ENCODE data around the gene RAB11FIP4. TPM values are rescaled to one million over a fixed set of nuclear protein-coding genes. Genes with fewer than 3 reads are reported as not detected.

Gene RAB11FIP4
- total RNA-seq, 2 donors from 2014 or later = 22.5 to 30.8 TPM

DNA sequence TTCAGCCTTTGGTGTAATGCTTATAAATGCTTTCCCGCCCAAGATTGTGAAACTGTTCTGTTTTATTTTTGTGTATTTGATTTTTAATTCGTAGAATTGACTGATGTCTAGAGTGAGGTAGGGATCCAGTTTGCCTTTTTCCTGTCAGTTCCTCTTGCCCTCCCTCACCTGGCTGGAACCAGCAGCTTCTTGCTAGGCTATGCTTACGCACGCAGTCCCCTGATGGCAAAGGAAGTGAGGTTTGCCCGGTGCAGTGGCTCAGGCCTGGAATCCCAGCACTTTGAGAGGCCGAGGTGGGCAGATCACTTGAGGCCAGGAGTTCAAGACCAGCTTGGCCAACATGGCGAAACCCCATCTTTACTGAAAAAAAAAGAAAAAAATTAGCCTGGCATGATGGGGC is 51.9 kb downstream of the RAB11FIP4 start:
- no peaks in the 10 kb centered on the region for H3K36me3 ChIP-seq
- 80% methylated on average over 7 of the region's 7 CpGs for WGBS
- TF ChIP-seq POLR2AphosphoS5 (IDR thresholded peaks at IDR 0.05) (no peak), POLR2A (IDR thresholded peaks at IDR 0.05) (no peak)
- TF ChIP-seq, protein P1, sequence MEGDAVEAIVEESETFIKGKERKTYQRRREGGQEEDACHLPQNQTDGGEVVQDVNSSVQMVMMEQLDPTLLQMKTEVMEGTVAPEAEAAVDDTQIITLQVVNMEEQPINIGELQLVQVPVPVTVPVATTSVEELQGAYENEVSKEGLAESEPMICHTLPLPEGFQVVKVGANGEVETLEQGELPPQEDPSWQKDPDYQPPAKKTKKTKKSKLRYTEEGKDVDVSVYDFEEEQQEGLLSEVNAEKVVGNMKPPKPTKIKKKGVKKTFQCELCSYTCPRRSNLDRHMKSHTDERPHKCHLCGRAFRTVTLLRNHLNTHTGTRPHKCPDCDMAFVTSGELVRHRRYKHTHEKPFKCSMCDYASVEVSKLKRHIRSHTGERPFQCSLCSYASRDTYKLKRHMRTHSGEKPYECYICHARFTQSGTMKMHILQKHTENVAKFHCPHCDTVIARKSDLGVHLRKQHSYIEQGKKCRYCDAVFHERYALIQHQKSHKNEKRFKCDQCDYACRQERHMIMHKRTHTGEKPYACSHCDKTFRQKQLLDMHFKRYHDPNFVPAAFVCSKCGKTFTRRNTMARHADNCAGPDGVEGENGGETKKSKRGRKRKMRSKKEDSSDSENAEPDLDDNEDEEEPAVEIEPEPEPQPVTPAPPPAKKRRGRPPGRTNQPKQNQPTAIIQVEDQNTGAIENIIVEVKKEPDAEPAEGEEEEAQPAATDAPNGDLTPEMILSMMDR (IDR thresholded peaks at IDR 0.05) = no peak
- H3K4me3 ChIP-seq = no peak overlapping the region
- intact Hi-C loops (cut with DNase I) = no loop called here
- no peak for DNase-seq (ENCODE audit: low spot score)
- no peaks in the 10 kb centered on the region for H3K27me3 ChIP-seq (replicated peaks; ENCODE audit: insufficient read depth)
- H3K27ac ChIP-seq = no peak overlapping the region
- no peaks in the 10 kb centered on the region for H3K9me3 ChIP-seq
- H3K4me1 ChIP-seq (replicated peaks) = no peaks in the 10 kb centered on the region

DNA sequence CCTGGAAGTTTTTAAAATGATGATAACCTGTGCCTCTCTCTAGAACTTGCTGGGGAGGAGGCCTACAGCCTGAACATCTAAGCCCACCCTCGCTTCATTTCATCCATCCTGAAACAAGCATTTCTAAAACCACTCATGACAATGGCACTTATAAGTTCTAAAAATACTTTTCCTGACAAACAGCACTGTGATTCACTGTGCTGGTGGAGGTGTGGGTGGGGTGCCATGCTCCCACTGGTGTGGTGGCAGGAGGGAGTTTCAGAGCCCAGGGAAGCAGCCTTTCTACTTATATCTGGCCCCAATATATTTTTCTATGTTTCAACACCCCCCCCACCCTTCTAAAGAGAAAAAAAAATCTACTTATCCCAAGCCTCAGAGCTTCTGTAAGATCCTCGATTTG is 52.6 kb downstream of the RAB11FIP4 start:
- DNase-seq (ENCODE audit: low spot score) = no peak
- no peak overlapping the region for H3K27ac ChIP-seq
- H3K27me3 ChIP-seq (replicated peaks; ENCODE audit: insufficient read depth) = no peaks in the 10 kb centered on the region
- no peaks in the 10 kb centered on the region for H3K36me3 ChIP-seq
- WGBS = 93% methylated on average over 2 of the region's 2 CpGs
- no peaks in the 10 kb centered on the region for H3K9me3 ChIP-seq
- H3K4me1 ChIP-seq (replicated peaks) = no peaks in the 10 kb centered on the region
- no peak overlapping the region for H3K4me3 ChIP-seq
- intact Hi-C loops (cut with DNase I) = no loop called here
- TF ChIP-seq POLR2A (IDR thresholded peaks at IDR 0.05) (no peak), POLR2AphosphoS5 (IDR thresholded peaks at IDR 0.05) (no peak)
- TF ChIP-seq, protein P1 (IDR thresholded peaks at IDR 0.05) = no peak

DNA sequence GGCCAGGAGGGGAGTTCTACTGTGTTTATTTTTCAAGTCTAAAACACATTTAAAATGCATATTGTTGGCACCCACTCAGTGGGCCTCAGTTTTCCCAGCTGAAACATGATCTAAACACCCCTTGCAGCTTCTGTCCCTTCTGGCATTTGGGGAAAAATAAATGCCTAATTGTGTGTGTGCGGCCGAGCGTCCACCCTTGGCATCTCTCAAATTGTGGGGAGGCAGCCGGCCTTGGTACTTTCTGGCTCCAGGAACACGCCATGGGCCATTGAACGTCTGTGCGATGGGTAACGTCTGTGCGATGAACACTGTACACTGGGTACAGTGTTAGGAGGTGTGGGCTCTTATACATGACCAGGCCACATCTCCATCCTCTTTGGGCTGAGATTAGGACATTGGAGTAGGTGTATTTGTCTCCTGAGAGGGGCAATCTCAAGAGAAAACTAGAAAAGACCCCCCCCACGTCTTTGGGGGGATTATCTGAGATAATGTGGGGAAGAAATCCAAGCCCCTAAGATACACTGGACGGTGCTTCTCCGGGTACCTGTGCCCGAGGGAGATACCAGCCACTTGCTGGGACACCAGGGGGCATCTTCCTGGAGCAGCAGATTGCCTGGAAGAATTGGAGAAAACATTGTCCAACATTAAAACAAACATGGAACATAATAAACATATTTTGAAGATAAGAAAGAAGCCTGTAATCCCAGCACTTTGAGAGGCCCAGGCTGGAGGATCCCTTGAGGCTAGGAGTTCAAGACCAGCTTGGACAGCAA is 54.9 kb downstream of the RAB11FIP4 start:
- no peak for DNase-seq (ENCODE audit: low spot score)
- TF ChIP-seq POLR2A (IDR thresholded peaks at IDR 0.05) = no peak
- TF ChIP-seq, protein P1 (IDR thresholded peaks at IDR 0.05) = no peak
- TF ChIP-seq POLR2AphosphoS5 (IDR thresholded peaks at IDR 0.05) = no peak

DNA sequence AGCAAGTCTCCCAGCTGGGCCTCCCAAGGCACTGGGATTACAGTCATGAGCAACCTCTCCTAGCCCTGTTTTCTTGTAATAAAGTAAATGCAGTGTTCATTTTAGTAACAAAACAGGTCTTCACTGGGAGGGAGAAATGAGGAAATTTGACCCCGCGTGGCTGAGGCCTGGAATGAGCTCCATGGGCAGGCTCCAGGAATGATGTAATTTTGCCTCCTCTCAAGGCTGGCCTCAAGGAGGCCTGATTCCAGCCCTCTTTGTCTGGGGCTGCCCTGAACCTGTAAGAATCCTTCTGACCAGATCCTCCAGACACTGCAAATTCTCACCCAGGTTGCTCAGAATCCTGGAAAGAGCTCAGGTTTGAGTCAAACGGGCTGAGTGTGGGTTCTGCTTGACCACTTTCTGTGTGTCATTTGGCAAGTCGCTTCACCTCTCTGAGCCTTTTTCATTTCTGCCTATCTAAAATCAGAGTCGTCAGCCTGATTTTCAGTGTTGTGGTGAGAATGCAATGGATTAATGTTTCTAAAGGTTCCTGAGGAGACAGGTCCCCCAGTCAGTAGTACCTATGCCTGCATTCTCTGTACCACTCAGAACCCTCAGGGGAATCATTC is 57.1 kb downstream of the RAB11FIP4 start:
- Histone ChIP-seq H3K27me3 (replicated peaks; ENCODE audit: insufficient read depth) (no peaks in the 10 kb centered on the region), H3K4me1 (replicated peaks) (no peaks in the 10 kb centered on the region), H3K27ac (no peak overlapping the region), H3K9me3 (no peaks in the 10 kb centered on the region), H3K4me3 (no peak overlapping the region), H3K36me3 (no peaks in the 10 kb centered on the region)
- TF ChIP-seq POLR2AphosphoS5 (IDR thresholded peaks at IDR 0.05) (no peak), POLR2A (IDR thresholded peaks at IDR 0.05) (no peak)
- TF ChIP-seq, protein P1 (IDR thresholded peaks at IDR 0.05) = no peak
- 63% methylated on average over 5 of the region's 5 CpGs for WGBS
- DNase-seq (ENCODE audit: low spot score) = no peak
- intact Hi-C loops (cut with DNase I) = no loop called here

More for the DNA sequence above, 54.9 kb downstream of the RAB11FIP4 start:
- no peak overlapping the region for H3K27ac ChIP-seq
- H3K27me3 ChIP-seq (replicated peaks; ENCODE audit: insufficient read depth) = no peaks in the 10 kb centered on the region
- H3K4me1 ChIP-seq (replicated peaks) = no peaks in the 10 kb centered on the region
- no peaks in the 10 kb centered on the region for H3K9me3 ChIP-seq
- 77% methylated on average over 13 of the region's 13 CpGs for WGBS
- H3K36me3 ChIP-seq = no peaks in the 10 kb centered on the region
- H3K4me3 ChIP-seq = no peak overlapping the region
- intact Hi-C loops (cut with DNase I) = no loop called here

DNA sequence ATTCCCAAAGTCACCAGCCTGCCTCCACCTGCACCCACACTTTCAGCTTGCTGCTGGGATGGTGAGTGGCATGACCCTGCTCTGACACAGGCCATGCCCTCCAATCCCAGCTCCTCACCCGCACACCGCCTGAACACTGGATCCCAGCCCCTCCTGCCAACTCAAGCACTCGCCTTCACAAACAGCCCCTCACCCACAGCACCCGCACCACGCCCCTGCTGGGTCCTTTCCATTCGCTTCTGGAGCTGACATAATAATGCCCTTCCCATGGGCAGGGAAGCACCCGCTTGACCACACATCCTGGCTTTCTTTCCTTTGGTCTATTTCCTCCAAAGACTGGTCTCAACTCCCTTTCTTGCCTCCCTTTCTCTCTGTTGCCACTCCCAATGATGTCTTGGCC is 57.6 kb downstream of the RAB11FIP4 start:
- TF ChIP-seq, protein P1 (IDR thresholded peaks at IDR 0.05) = no peak
- TF ChIP-seq POLR2A (IDR thresholded peaks at IDR 0.05) = no peak
- WGBS = 92% methylated on average over 7 of the region's 7 CpGs
- no peaks in the 10 kb centered on the region for H3K4me1 ChIP-seq (replicated peaks)
- H3K36me3 ChIP-seq = no peaks in the 10 kb centered on the region
- DNase-seq (ENCODE audit: low spot score) = no peak
- intact Hi-C loops (cut with DNase I) = no loop called here
- H3K4me3 ChIP-seq = no peak overlapping the region
- no peaks in the 10 kb centered on the region for H3K27me3 ChIP-seq (replicated peaks; ENCODE audit: insufficient read depth)
- no peak overlapping the region for H3K27ac ChIP-seq
- H3K9me3 ChIP-seq = no peaks in the 10 kb centered on the region

All from prostate gland (tissue), 2 donors.